Transverse colon (tissue), 4 donors: Measurements from ENCODE around the gene FAM174A. TPM values are rescaled to one million over a fixed set of nuclear protein-coding genes. Genes with fewer than 3 reads are reported as not detected.
A peak's percentile ranks its signal among the peaks of the same experiment; 100 is the strongest.

ENCODE experiments used
- DNase-seq: peaks from one replicate; pipeline ENCODE4 v3.0.0-alpha.2; 2019
- H3K27ac ChIP-seq, 4 donors: fragments of 200-600 bp; sonication (generic); 2 replicates each; pipeline ENCODE4 v1.5.1; 2016 to 2018; ENCODE audit warnings: inconsistent platforms in 4 of 4
- H3K27me3 ChIP-seq: fragments of 200-600 bp; sonication (generic); 2 replicates; pipeline ENCODE4 v1.5.1; 2017; ENCODE audit warnings: inconsistent platforms
- H3K36me3 ChIP-seq, 4 donors: fragments of 200-600 bp; sonication (generic); 2 replicates each; pipeline ENCODE4 v1.5.1; 2017 to 2019; ENCODE audit warnings: inconsistent platforms in 4 of 4
- H3K4me1 ChIP-seq, 4 donors: fragments of 200-600 bp; sonication (generic); 2 replicates each; pipeline ENCODE4 v1.5.1; 2017 to 2020; ENCODE audit warnings: inconsistent platforms in 4 of 4
- H3K4me3 ChIP-seq, 4 donors: fragments of 200-600 bp; sonication (generic); 1 replicate in 1 of 4; 2 replicates in 3 of 4; pipeline versions ENCODE4 v1.5.1 to v1.6.1; 2017 to 2019; ENCODE audit warnings: inconsistent platforms in 4 of 4
- H3K9me3 ChIP-seq, 2 donors: fragments of 200-600 bp; sonication (generic); 2 replicates each; pipeline ENCODE4 v1.5.1; 2017 to 2019; ENCODE audit warnings: inconsistent platforms in 2 of 2
- CTCF ChIP-seq, 5 experiments: fragments of 200-600 bp in 3 of 5; fragments of 450-650 bp in 2 of 5; sonication (generic) in 3 of 5; IDR thresholded peaks; 1 replicate in 2 of 5; 2 replicates in 3 of 5; pipeline ENCODE4 v1.5.1; 2016 to 2017; ENCODE audit warnings: antibody characterized with exemption in 5 of 5, inconsistent platforms in 3 of 5, mild to moderate bottlenecking in 2 of 5, moderate library complexity in 1 of 5
- EP300 ChIP-seq: sonication (generic); formaldehyde crosslinking; IDR thresholded peaks from one replicate; pipeline ENCODE4 v1.6.1; 2017; ENCODE audit warnings: antibody characterized with exemption, low read depth
- POLR2A ChIP-seq: fragments of 450-650 bp; IDR thresholded peaks from one replicate; pipeline ENCODE4 v1.6.1; 2016; ENCODE audit warnings: antibody characterized with exemption, mild to moderate bottlenecking, moderate library complexity
- POLR2AphosphoS5 ChIP-seq, 3 donors: sonication (generic); formaldehyde crosslinking; IDR thresholded peaks; one replicate each; pipeline ENCODE4 v1.6.1; 2016; ENCODE audit warnings: antibody characterized with exemption in 3 of 3
- WGBS, 2 donors: methylation state at CpG; one replicate each; pipeline ENCODE4 v1.1.5; 2018; ENCODE audit warnings: low coverage in 1 of 2; 5-methylcytosine and 5-hydroxymethylcytosine counted together
- in situ Hi-C, 4 donors: fragments of 200-750 bp; cut with MboI; loops; one replicate each; pipeline versions ENCODE4 v1.15.0 to v1.15.1; 2017; ENCODE audit warnings: low sequenced_read_pairs in 3 of 4, low pct_ligation_motif_present in 1 of 4, low pct_unique_long_range_greater_than_20kb in 1 of 4
- intact Hi-C: fragments of 100-400 bp; cut with DNase I; formaldehyde crosslinking; loops from one replicate; pipeline ENCODE4 v1.15.1; 2023; ENCODE audit warnings: low total_unique reads
- total RNA-seq, 4 donors: library from RNA; depleted of rRNA; stranded (reverse); fragments of >200 nt; gene quantifications; one replicate each; pipeline ENCODE4 v1.1.0, GENCODE V29; 2016

The FAM174A gene
- total RNA-seq, 4 donors from 2014 or later, result 9.0 to 94.6 (median 28.0) TPM

GRCh38 chr5:100505984-100506670, 29.0 kb upstream of the FAM174A start:
- intact Hi-C loops (no loop called here), in situ Hi-C loops (no loop called here)
- Histone ChIP-seq H3K9me3 (no peaks in the 10 kb centered on the region), H3K36me3 (no peaks in the 10 kb centered on the region), H3K27me3 (no peaks in the 10 kb centered on the region), H3K27ac (no peak overlapping the region), H3K4me1 (no peaks in the 10 kb centered on the region), H3K4me3 (no peak overlapping the region)
- TF ChIP-seq POLR2A (no peak), CTCF (IDR thresholded peaks at IDR 0.05) (no peak), EP300 (no peak), POLR2AphosphoS5 (IDR thresholded peaks at IDR 0.05) (no peak)
- WGBS, 2 donors, result 47 to 50% methylated on average over 1 of the region's 1 CpG
- DNase-seq, result no peak

GRCh38 chr5:100516285-100516684, 18.9 kb upstream of the FAM174A start:
- no peak for TF ChIP-seq POLR2A
- no peak for TF ChIP-seq POLR2AphosphoS5 (IDR thresholded peaks at IDR 0.05)
- TF ChIP-seq EP300, result no peak
- TF ChIP-seq CTCF (IDR thresholded peaks at IDR 0.05), result no peak
- no peak for DNase-seq
- Histone ChIP-seq H3K4me3 (no peak overlapping the region), H3K27ac (no peak overlapping the region), H3K27me3 (no peaks in the 10 kb centered on the region), H3K9me3 (no peaks in the 10 kb centered on the region), H3K36me3 (no peaks in the 10 kb centered on the region), H3K4me1 (no peaks in the 10 kb centered on the region)
- intact Hi-C loops (no loop called here), in situ Hi-C loops (no loop called here)
- 93% methylated on average over 1 of the region's 1 CpG; no CpG with 5 or more reads in 1 of the 2 donors for WGBS, 2 donors

GRCh38 chr5:100517301-100517974, 17.7 kb upstream of the FAM174A start:
- Histone ChIP-seq H3K27ac (no peak overlapping the region), H3K36me3 (no peaks in the 10 kb centered on the region), H3K4me1 (no peaks in the 10 kb centered on the region), H3K27me3 (no peaks in the 10 kb centered on the region), H3K4me3 (no peak overlapping the region), H3K9me3 (no peaks in the 10 kb centered on the region)
- 39% methylated on average over 5 of the region's 5 CpGs; no CpG with 5 or more reads in 1 of the 2 donors for WGBS, 2 donors
- TF ChIP-seq CTCF (IDR thresholded peaks at IDR 0.05), result no peak
- TF ChIP-seq EP300, result no peak
- in situ Hi-C loops (no loop called here), intact Hi-C loops (no loop called here)
- peak; percentile 63 for DNase-seq

GRCh38 chr5:100518377-100518776, 16.8 kb upstream of the FAM174A start:
- Histone ChIP-seq H3K9me3 (no peaks in the 10 kb centered on the region), H3K4me1 (no peaks in the 10 kb centered on the region), H3K4me3 (no peak overlapping the region), H3K27me3 (no peaks in the 10 kb centered on the region), H3K27ac (no peak overlapping the region), H3K36me3 (no peaks in the 10 kb centered on the region)
- WGBS, 2 donors, result 83 to 93% methylated on average over 2 to 3 of the region's 3 CpGs
- in situ Hi-C loops, result no loop called here
- no peak for DNase-seq
- no peak for TF ChIP-seq CTCF (IDR thresholded peaks at IDR 0.05)
- intact Hi-C loops, result no loop called here
